DMS153 treated with DMSO at 0.1 percent for 48 hours (cell line): ENCODE data around the gene GPR180.
A peak's percentile ranks its signal among the peaks of the same experiment; 100 is the strongest.

Source experiments
- DNase-seq: peaks from one replicate; lab custom pipeline; 2025; ENCODE audit not compliant: unreplicated experiment; lab: John Stamatoyannopoulos, UW

GPR180 gene

DNA sequence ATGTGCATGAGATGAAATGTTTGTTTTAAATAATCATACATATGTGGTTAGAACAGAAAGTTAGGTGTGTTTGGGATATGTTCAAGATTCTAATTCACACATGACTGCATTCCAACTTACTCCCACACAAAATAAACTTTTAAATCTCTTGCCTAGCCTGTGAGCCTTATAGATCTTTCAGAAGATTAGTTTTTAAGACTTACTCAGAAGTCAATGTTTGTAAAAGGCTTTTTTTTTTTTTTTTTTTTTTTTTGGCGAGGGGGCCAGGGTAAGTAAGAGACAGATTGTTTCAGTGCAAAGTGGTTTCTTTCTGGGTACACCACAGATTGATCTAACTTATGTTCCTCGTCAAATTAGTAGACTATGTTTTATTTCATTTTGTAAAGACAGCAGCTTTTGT, 39.1 kb downstream of the GPR180 start:
- DNase-seq: no peak

GRCh38 chr13:94641409-94641941, 39.8 kb downstream of the GPR180 start:
- peak; percentile 94 for DNase-seq

DNA sequence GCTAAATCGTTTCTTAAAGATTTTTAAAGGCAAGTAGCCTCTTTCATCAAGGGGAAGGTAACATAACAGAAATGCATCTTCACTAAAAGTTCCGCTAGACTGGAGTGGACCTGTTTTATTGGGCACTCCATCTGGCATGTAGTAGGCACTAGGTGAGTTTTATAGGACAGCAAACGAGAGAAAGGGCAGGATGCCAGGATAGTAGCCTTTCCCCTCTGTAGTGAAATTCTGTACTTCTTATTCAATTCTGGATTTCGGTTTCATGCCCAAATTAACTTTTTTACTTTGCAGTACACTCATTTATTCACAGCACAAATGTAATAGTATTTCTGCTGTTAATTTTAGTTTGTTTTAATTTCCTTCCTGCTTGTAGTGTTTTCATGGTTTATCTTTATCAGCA, 45.2 kb downstream of the GPR180 start:
- DNase-seq: no peak

GRCh38 chr13:94656176-94656575, 54.5 kb downstream of the GPR180 start:
- DNase-seq: no peak

GRCh38 chr13:94656766-94657165, 55.1 kb downstream of the GPR180 start:
- no peak for DNase-seq

DNA sequence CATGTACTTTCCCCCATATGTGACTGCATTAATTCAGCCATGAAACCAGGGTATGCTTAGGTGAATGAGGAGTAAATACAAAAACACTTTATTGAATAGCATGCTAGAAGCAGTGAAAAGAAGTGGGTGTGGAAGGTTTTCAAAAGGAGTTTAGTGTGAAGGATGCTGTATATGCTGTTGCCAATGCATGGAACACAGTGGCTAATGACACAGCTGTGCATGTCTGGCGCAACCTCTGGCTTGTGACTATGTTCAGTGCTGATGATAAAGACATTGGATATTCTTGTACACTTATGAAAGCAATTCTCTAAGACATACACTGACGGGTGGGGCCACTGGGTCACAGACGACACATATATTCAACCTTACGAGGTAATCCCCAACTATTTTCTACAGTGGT, 55.5 kb downstream of the GPR180 start:
- DNase-seq: no peak

DNA sequence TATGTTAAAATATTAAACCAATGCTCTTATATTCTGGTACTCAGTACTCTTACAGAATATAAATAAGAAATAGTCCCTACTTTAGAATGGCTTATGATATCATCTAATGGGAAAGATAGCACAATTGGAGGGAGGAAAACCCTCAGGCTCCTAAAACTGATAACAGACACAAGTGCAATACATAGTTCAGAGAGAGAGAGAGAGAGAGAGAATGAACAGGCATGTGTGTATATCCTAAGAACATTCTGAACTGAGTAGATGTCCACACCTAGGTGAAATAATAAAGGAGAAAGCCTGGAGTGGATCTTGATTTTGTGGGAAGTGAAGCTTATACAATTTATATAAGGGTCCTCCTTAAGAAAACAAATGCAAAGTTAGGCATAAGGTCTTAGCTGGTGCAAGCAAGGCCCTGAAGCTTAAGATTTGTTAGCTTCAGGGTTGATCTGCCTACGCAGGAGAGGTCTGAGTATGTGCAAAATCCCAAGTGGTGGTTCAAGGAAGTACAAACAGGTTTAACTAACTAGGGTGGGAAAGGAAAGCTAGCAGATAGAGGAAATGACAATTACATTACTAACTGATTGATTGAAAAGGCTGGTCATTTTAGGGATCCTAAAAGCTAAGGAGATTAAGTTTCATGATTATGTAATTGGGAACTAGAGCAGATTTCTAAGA, 57.4 kb downstream of the GPR180 start:
- DNase-seq: no peak

GRCh38 chr13:94659598-94659946, 57.9 kb downstream of the GPR180 start:
- DNase-seq: no peak

- no peak for DNase-seq
Observed at GRCh38 chr13:94660695-94661326, 59.2 kb downstream of the GPR180 start.

DNA sequence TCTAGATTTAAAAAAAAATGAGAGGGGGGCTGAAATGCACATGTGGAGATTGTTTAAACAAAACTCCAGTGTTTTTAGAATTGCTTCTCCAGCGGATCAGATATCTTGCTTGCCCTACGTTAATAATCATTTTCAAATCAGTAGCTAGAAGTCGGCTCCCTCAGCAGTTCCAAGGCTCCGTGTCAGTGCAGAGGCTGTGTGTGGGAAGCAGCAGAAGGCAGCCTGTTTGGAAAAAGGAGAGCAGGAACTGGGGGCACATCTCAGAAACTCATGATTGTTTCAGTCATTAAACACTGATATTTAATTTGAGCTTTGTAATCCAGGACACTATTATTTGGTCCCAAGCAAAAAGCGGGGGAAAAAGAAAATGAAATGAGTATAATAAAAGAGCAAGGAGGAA, 59.7 kb downstream of the GPR180 start:
- DNase-seq: no peak

DNA sequence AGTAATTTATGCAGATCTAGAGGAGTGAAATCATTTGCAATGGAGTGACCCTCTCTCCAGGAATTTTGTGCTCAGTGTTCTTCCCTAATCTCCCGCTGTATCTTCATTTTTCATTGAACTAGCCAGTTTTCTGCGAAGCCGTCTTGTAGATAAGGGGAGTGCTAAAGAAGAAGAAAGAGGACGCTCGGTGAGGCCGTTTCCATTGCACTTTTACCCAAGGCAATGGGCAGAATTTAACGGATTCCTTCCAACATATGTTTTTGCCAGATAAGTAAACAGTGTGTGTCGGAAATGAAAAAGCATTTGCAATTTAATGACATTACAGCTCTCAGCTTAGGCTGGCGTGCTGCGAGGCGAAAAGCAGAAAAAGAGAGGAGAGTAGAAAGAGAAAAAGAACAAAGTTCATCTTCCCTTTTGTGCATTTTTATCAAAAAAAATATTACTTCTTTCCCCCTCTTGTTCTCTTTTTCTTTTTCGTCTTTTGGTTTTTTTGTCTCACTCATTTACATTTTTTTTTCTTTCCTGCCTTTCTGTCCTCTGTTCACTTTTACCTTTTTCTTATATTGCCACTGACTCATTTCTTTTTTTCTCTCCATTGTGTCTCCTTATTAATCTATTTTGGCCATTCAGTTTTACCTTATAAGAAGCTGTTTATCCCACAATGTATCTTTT, 60.8 kb downstream of the GPR180 start:
- DNase-seq: no peak

- no peak for DNase-seq
Observed at GRCh38 chr13:94664889-94665288, 63.2 kb downstream of the GPR180 start.

GRCh38 chr13:94666065-94666464, 64.4 kb downstream of the GPR180 start:
- DNase-seq: no peak

DNA sequence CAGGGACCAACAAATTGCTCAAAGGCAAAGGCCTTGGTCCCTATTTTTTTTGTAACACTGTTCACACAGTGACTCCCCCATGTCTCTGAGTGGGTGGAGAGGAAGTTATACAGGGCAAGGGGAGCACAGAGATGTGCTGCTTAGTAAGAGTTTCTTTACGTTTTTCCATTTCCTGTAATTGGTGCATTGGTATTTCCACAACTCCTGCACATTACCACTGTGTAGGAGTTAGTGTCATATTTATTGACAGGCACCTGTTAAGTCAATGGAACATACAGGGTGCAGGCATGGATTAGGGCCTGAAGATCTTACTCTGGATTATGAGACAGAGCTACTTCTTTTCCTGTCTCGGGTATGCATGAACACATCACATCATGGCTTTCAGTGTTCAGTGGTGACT, 65.5 kb downstream of the GPR180 start:
- DNase-seq: no peak

DNA sequence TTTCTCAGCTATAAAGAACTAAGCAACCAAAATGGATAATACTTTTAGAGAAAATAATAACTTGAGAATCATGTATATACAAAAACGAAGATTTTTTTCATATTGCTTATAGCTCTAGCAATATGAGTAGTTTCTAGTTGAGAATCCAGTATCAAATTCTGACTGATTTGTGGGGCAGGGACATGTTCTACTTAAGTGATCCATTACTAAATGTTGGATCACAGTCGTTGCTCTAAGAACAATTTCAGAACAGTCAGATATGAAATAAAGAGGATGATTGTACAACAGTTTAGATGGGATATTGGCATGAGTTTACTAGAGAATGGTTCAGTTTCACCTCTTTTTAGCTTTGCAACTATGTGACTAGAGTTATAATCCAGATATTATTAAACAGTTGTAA, 70.7 kb downstream of the GPR180 start:
- DNase-seq: no peak

DNA sequence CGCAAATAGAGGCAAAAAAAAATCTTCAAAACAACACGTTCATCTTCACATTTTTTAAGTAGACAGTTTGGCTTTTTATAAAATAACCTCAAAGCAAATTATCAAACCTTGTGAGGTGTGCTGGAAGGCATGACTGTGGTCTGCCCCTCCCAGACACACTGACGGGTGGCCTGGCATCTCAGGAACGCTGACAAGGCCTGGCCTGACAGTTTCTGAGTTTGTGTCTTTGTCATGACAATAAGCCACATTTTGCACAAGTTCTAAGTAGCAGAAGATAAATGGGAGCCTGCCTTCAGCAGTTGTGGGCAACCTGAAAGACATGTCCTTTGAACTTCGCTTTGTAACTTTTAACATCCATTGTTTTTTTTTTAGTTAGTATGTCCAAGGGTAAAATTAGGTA, 72.2 kb downstream of the GPR180 start:
- no peak for DNase-seq

GRCh38 chr13:94674609-94675348, 73.1 kb downstream of the GPR180 start:
- DNase-seq: peak; percentile 14

DNA sequence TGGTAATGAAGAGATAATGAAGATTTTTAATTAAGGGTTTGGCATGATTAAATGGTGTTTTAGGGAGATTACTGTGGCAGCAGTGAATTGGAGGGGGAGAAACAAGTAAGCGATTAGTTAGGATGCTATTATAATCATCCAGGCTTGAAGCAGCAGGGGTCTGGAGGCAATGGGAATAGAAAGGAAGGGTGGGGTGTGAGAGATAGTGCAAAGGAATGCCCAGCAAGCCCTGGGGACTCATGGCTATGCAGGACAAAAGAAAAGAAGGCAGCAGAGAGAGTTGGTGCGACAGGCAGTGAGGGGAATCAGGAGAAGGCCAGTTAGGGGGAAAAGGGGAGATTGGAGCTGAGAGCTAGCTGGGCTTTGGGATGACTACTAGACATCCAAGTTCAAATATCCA, 76.1 kb downstream of the GPR180 start:
- no peak for DNase-seq

DNA sequence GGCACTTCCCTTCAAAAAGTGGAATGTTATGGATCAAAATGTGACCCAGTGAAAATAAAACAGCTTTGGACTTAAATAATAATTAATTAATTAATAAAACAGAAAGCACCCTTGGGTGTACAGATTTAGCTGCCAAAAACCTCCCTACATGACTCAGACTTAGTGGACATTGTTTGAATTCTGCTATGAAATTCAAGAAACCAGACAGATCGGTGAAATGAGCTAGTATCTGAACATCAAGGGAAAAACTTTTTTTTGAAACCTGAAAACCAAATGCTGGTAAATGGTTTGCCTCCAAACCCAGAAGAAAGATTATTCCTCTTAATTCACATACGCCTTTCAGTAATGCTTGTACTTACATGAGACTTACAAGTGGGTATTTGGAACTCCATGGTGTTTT, 77.2 kb downstream of the GPR180 start:
- no peak for DNase-seq

DNA sequence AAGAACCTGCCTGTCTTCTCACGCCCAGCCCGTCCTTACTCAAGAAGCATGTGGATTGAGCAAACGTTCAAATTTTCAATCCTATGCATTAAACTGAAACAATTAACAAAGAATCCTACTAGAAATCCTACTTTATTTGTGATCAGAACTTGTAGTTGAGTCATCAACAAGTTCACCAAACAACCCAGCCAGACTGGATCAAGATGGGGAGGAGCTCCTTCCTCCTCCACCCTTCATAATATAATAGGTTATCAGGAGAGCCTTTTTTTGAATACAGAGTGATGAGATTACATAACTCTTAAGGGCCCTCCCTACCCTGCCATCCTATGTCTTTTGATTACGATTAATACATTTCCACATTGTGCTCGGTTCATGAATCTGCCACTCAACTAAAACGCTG, 78.0 kb downstream of the GPR180 start:
- DNase-seq: no peak

GRCh38 chr13:94682229-94682628, 80.6 kb downstream of the GPR180 start:
- DNase-seq: no peak

- DNase-seq: no peak
Observed at GRCh38 chr13:94683409-94683808, 81.8 kb downstream of the GPR180 start.
